ENCODE data around the gene TSHZ2. TPM values are rescaled to one million over a fixed set of nuclear protein-coding genes. Genes with fewer than 3 reads are reported as not detected.

TSHZ2 gene
- total RNA-seq, 1 experiment from 2014 or later: 0.20 TPM

- Mint-ChIP-seq H3K36me3 (no peaks in the 10 kb centered on the region), H3K27ac (no peak overlapping the region), H3K9me3 (0 out of 2 replicates have a peak, but pooled peaks cover under 1% of the 10 kb centered on the region), H3K27me3 (ENCODE audit: low read depth) (peaks cover 4% of the 10 kb centered on the region), H3K4me3 (no peak overlapping the region), H3K4me1 (peaks cover 24% of the 10 kb centered on the region)
- TF ChIP-seq ATF3 (CRISPR knock-in tag; conservative IDR thresholded peaks at IDR 0.05): no peak
- TF ChIP-seq ZNF671 (CRISPR knock-in tag; IDR thresholded peaks at IDR 0.05): no peak
- no peak for TF ChIP-seq TEAD4 (CRISPR knock-in tag; IDR thresholded peaks at IDR 0.05)
- no peak for TF ChIP-seq CBFB (CRISPR knock-in tag; IDR thresholded peaks at IDR 0.05; ENCODE audit: low read depth)
- TF ChIP-seq CREB1 (CRISPR knock-in tag; IDR thresholded peaks at IDR 0.05): no peak
- TF ChIP-seq IRF2 (CRISPR knock-in tag; IDR thresholded peaks at IDR 0.05; ENCODE audit: borderline replicate concordance, low read depth): no peak
- no peak for TF ChIP-seq ZBTB43 (CRISPR knock-in tag; IDR thresholded peaks at IDR 0.05)
- no peak for TF ChIP-seq TEAD1 (CRISPR knock-in tag; IDR thresholded peaks at IDR 0.05)
- no peak for TF ChIP-seq ZSCAN18 (CRISPR knock-in tag; IDR thresholded peaks at IDR 0.05)
- ChIA-PET CTCF (interaction anchor here (1.1 kb wide), 1 partner anchor 71 kb away, joined by 3 read pairs; no protein-coding TSS in a partner anchor), POLR2A (no interaction called here)
- DNase-seq (ENCODE audit: low spot score) (no peak), ATAC-seq (no peak)
Observed at GRCh38 chr20:53287357-53288042, 315.3 kb downstream of the TSHZ2 start.

- Mint-ChIP-seq H3K9me3 (0 out of 2 replicates have a peak, but pooled peaks cover 3% of the 10 kb centered on the region), H3K4me3 (no peak overlapping the region), H3K36me3 (no peaks in the 10 kb centered on the region), H3K27me3 (ENCODE audit: low read depth) (no peaks in the 10 kb centered on the region), H3K4me1 (no peaks in the 10 kb centered on the region), H3K27ac (no peak overlapping the region)
- POLR2A ChIA-PET: no interaction called here
- DNase-seq (ENCODE audit: low spot score): peak; percentile 70
- CTCF ChIA-PET: interaction anchor here (0.5 to 1.5 kb wide), 13 partner anchors 8 to 1006 kb away, joined by 3 to 9 read pairs (median 4); no protein-coding TSS in a partner anchor
- TF ChIP-seq AR (CRISPR knock-in tag; IDR thresholded peaks at IDR 0.05) (no peak), ZBTB21 (CRISPR knock-in tag; IDR thresholded peaks at IDR 0.05; ENCODE audit: borderline replicate concordance) (no peak), IRF1 (CRISPR knock-in tag; IDR thresholded peaks at IDR 0.05) (no peak), CTCF (IDR thresholded peaks at IDR 0.05) (peak; percentile 40; the same call in 1 of the 2 replicates), NR1H2 (CRISPR knock-in tag; IDR thresholded peaks at IDR 0.05) (no peak), NR3C1 (CRISPR knock-in tag; conservative IDR thresholded peaks at IDR 0.05; ENCODE audit: low read depth) (no peak)
- ATAC-seq: peak; percentile 78
Observed at GRCh38 chr20:53291548-53291947, 319.4 kb downstream of the TSHZ2 start.

Measured in WTC11 (cell line).